Glomerular endothelial cell (primary cell): Measurements from ENCODE around the gene CACYBP. TPM values are rescaled to one million over a fixed set of nuclear protein-coding genes. Genes with fewer than 3 reads are reported as not detected.

ENCODE experiments used
- total RNA-seq: library from RNA; depleted of rRNA; stranded (reverse); fragments of >200 nt; gene quantifications from 2 replicates; pipeline ENCODE4 v1.2.3, GENCODE V29; 2015

Gene CACYBP
- total RNA-seq, 1 donor from 2014 or later = 76.7 TPM

Other genes with a start within 250 kb of the CACYBP start
- gene MRPS14, start 23.5 kb downstream of the CACYBP start, total RNA-seq = 14.9 and 15.1 TPM in 2 replicates
- gene TNN, start 67.9 kb downstream of the CACYBP start, total RNA-seq = 0.06 and 0.10 TPM in 2 replicates
- gene KIAA0040, start 192.8 kb downstream of the CACYBP start, total RNA-seq = 7.6 and 18.6 TPM in 2 replicates